ENCODE measurements around the gene ATAD1.
A peak's percentile ranks its signal among the peaks of the same experiment; 100 is the strongest.

DNA sequence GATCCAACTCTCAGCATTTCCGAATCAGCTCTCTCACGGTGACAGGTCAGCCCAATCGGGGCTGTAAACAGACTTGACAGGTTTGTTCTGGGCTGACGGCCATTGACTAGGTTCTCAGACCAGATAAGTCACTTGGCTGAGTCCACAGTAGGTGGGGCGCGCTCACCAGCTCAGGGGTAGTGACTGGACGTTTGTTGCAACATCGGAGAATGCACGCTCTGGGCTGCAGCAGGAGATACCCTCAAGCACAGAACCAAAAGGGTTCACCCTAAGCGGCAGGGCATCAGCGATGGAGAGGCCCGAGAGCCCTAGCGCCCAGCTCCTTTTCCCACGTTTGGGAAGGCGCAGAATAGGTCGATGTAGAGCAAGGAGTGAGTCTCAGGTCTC is 43.5 kb upstream of the ATAD1 start:
- TF ChIP-seq POLR2A (IDR thresholded peaks at IDR 0.05), result no peak
- TF ChIP-seq, protein P1, sequence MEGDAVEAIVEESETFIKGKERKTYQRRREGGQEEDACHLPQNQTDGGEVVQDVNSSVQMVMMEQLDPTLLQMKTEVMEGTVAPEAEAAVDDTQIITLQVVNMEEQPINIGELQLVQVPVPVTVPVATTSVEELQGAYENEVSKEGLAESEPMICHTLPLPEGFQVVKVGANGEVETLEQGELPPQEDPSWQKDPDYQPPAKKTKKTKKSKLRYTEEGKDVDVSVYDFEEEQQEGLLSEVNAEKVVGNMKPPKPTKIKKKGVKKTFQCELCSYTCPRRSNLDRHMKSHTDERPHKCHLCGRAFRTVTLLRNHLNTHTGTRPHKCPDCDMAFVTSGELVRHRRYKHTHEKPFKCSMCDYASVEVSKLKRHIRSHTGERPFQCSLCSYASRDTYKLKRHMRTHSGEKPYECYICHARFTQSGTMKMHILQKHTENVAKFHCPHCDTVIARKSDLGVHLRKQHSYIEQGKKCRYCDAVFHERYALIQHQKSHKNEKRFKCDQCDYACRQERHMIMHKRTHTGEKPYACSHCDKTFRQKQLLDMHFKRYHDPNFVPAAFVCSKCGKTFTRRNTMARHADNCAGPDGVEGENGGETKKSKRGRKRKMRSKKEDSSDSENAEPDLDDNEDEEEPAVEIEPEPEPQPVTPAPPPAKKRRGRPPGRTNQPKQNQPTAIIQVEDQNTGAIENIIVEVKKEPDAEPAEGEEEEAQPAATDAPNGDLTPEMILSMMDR (IDR thresholded peaks at IDR 0.05), result peak in 4 of 7 experiments; percentile 20 to 45 (median 22)
